HK-2 (cell line): ENCODE results near the gene THBS2.

Experiments used
- DNase-seq: peaks from one replicate; pipeline ENCODE4 v3.0.0-alpha.2; 2018; ENCODE audit not compliant: unreplicated experiment

The THBS2 gene

GRCh38 chr6:169231790-169232506, 21.7 kb downstream of the THBS2 start:
- DNase-seq, result no peak

- DNase-seq, result no peak
Observed at GRCh38 chr6:169230946-169231789, 22.5 kb downstream of the THBS2 start.

GRCh38 chr6:169230322-169230665, 23.4 kb downstream of the THBS2 start:
- no peak for DNase-seq

- no peak for DNase-seq
Observed at GRCh38 chr6:169229615-169230321, 23.9 kb downstream of the THBS2 start.

- DNase-seq, result no peak
Observed at GRCh38 chr6:169227116-169227515, 26.5 kb downstream of the THBS2 start.

GRCh38 chr6:169225887-169226286, 27.8 kb downstream of the THBS2 start:
- no peak for DNase-seq

- DNase-seq, result no peak
Observed at GRCh38 chr6:169225131-169225576, 28.5 kb downstream of the THBS2 start.

- no peak for DNase-seq
Observed at GRCh38 chr6:169224716-169225115, 28.9 kb downstream of the THBS2 start.

- no peak for DNase-seq
Observed at GRCh38 chr6:169224185-169224695, 29.4 kb downstream of the THBS2 start.

GRCh38 chr6:169223006-169223405, 30.6 kb downstream of the THBS2 start:
- DNase-seq, result no peak

GRCh38 chr6:169222126-169222525, 31.5 kb downstream of the THBS2 start:
- DNase-seq, result no peak

- DNase-seq, result no peak
Observed at GRCh38 chr6:169221264-169221663, 32.4 kb downstream of the THBS2 start.

- DNase-seq, result no peak
Observed at GRCh38 chr6:169220068-169220964, 33.3 kb downstream of the THBS2 start.

- no peak for DNase-seq
Observed at GRCh38 chr6:169217972-169218371, 35.7 kb downstream of the THBS2 start.

GRCh38 chr6:169216830-169217229, 36.8 kb downstream of the THBS2 start:
- no peak for DNase-seq

- DNase-seq, result no peak
Observed at GRCh38 chr6:169215201-169215681, 38.4 kb downstream of the THBS2 start.

GRCh38 chr6:169214789-169215188, 38.9 kb downstream of the THBS2 start:
- DNase-seq, result peak; percentile 13

GRCh38 chr6:169213814-169214520, 39.7 kb downstream of the THBS2 start:
- DNase-seq, result peak; percentile 1

GRCh38 chr6:169212897-169213813, 40.5 kb downstream of the THBS2 start:
- DNase-seq, result peak; percentile 91
